HG03103 (cell line): Measurements from ENCODE around the gene MISP3.

Experiments used
- ATAC-seq: cut with Tn5 transposase; IDR thresholded peaks from one replicate; pipeline ENCODE4 v1.9.1; 2021; ENCODE audit warnings: low read depth; ENCODE audit not compliant: unreplicated experiment

Gene MISP3

GRCh38 chr19:14101003-14101545 is 28.5 kb downstream of the MISP3 start:
- ATAC-seq = no peak

GRCh38 chr19:14102102-14102696 is 29.6 kb downstream of the MISP3 start:
- no peak for ATAC-seq

- ATAC-seq = no peak
Observed at GRCh38 chr19:14102756-14103155, 30.2 kb downstream of the MISP3 start.

GRCh38 chr19:14103310-14103709 is 30.7 kb downstream of the MISP3 start:
- ATAC-seq = no peak

GRCh38 chr19:14105680-14106079 is 33.1 kb downstream of the MISP3 start:
- no peak for ATAC-seq

GRCh38 chr19:14106840-14107239 is 34.3 kb downstream of the MISP3 start:
- ATAC-seq = no peak

- no peak for ATAC-seq
Observed at GRCh38 chr19:14107581-14108461, 35.2 kb downstream of the MISP3 start.

- no peak for ATAC-seq
Observed at GRCh38 chr19:14110650-14111049, 38.1 kb downstream of the MISP3 start.

- no peak for ATAC-seq
Observed at GRCh38 chr19:14111486-14111885, 38.9 kb downstream of the MISP3 start.

GRCh38 chr19:14112051-14112808 is 39.6 kb downstream of the MISP3 start:
- ATAC-seq = no peak

- no peak for ATAC-seq
Observed at GRCh38 chr19:14112809-14113385, 40.3 kb downstream of the MISP3 start.

- ATAC-seq = no peak
Observed at GRCh38 chr19:14113762-14114414, 41.3 kb downstream of the MISP3 start.

GRCh38 chr19:14114439-14114838 is 41.9 kb downstream of the MISP3 start:
- ATAC-seq = no peak

GRCh38 chr19:14114854-14115253 is 42.3 kb downstream of the MISP3 start:
- ATAC-seq = no peak

- ATAC-seq = no peak
Observed at GRCh38 chr19:14115756-14116155, 43.2 kb downstream of the MISP3 start.

GRCh38 chr19:14116525-14116917 is 43.9 kb downstream of the MISP3 start:
- ATAC-seq = no peak

GRCh38 chr19:14116918-14117578 is 44.5 kb downstream of the MISP3 start:
- peak; percentile 15 for ATAC-seq

- peak; percentile 78 for ATAC-seq
Observed at GRCh38 chr19:14117668-14118164, 45.1 kb downstream of the MISP3 start, which contains the start of gene PRKACA. TSS of gene PRKACA (minus strand) at chr19:14117762. CDS start at chr19:14117547, 215 bp downstream.
